GM12878 (cell line): ENCODE results near the gene MAP4K4.

Source experiments
- CHD2 ChIP-seq: IDR thresholded peaks from 2 replicates; pipeline ENCODE4 v1.6.1; 2011; ENCODE audit warnings: low read depth, low read length, improper control_type of control experiment, borderline replicate concordance
- ELK1 ChIP-seq: IDR thresholded peaks from 2 replicates; pipeline ENCODE4 v1.6.1; 2012; ENCODE audit warnings: low read depth, low read length, improper control_type of control experiment
- EP300 ChIP-seq, 2 experiments: fragments of 150-350 bp in 1 of 2; IDR thresholded peaks; 2 replicates each; pipeline ENCODE4 v1.6.1; 2011 to 2012; ENCODE audit warnings: low read depth in 2 of 2, low read length in 2 of 2, borderline replicate concordance in 1 of 2, improper control_type of control experiment in 1 of 2, inconsistent platforms in 1 of 2; ENCODE audit not compliant: control insufficient read depth in 1 of 2
- ESRRA ChIP-seq: IDR thresholded peaks from 2 replicates; pipeline ENCODE4 v1.6.1; 2012; ENCODE audit warnings: mild to moderate bottlenecking, low read length, improper control_type of control experiment
- HDAC6 ChIP-seq: fragments of 200-600 bp; sonication (generic); IDR thresholded peaks from one replicate; pipeline ENCODE4 v1.8.0; 2017; ENCODE audit warnings: antibody characterized with exemption; ENCODE audit not compliant: unreplicated experiment
- NFIC ChIP-seq: IDR thresholded peaks from 2 replicates; pipeline ENCODE4 v1.6.1; 2012; ENCODE audit warnings: low read depth, mild to moderate bottlenecking, inconsistent platforms, low read length, moderate library complexity
- NR2C2 ChIP-seq: IDR thresholded peaks from 2 replicates; pipeline ENCODE4 v1.6.1; 2011; ENCODE audit warnings: borderline replicate concordance, low read depth; ENCODE audit not compliant: control insufficient read depth, insufficient read length
- PBX3 ChIP-seq: IDR thresholded peaks from 2 replicates; pipeline ENCODE4 v1.6.1; 2011; ENCODE audit warnings: mild to moderate bottlenecking, low read depth, low read length, moderate library complexity; ENCODE audit not compliant: insufficient replicate concordance
- POLR2A ChIP-seq: IDR thresholded peaks from 2 replicates; pipeline ENCODE4 v1.6.1; 2011; ENCODE audit warnings: low read depth, mild to moderate bottlenecking, low read length
- REST ChIP-seq: IDR thresholded peaks from 2 replicates; pipeline ENCODE4 v1.6.1; 2012; ENCODE audit warnings: mild to moderate bottlenecking, low read depth, low read length

- no peak for TF ChIP-seq HDAC6
- TF ChIP-seq PBX3 = no peak
- no peak for TF ChIP-seq POLR2A
- TF ChIP-seq REST = no peak
- TF ChIP-seq ELK1 = no peak
- no peak for TF ChIP-seq NR2C2
- TF ChIP-seq CHD2 = no peak
- TF ChIP-seq NFIC = no peak
- no peak for TF ChIP-seq EP300 (IDR thresholded peaks at IDR 0.05; ENCODE audit: borderline replicate concordance in 1 of 2, control insufficient read depth in 1 of 2, low read depth in 2 of 2, low read length in 2 of 2)
- no peak for TF ChIP-seq ESRRA
Observed at GRCh38 chr2:101677658-101678057, 19.8 kb upstream of the MAP4K4 start.
